Measurements from ENCODE around the gene DSCAML1. TPM values are rescaled to one million over a fixed set of nuclear protein-coding genes. Genes with fewer than 3 reads are reported as not detected.
A peak's percentile ranks its signal among the peaks of the same experiment; 100 is the strongest.

The DSCAML1 gene
- total RNA-seq, 2 donors from 2014 or later, result 0.08 TPM; not detected in 1

DNA sequence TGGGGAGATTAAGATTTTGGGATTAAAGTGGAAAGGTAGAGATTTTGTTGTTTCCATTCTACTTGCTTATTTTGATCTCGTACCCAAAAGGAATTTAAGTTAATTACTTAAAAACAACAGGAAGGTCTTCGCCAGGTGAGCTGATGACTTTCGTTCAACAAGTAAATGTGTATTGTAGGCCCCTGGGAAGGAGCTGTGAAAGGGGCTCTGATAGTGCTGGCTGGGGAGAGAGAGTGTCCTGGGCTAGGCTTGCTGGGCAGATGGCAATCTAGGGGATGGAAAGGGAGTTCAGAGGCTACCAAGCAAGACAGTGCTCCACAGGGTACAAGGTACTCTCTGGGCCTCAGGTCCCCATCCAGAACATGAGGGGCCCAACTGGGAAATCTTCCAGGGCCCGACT lies 279.9 kb downstream of the DSCAML1 start:
- Mint-ChIP-seq H3K36me3 (no peaks in the 10 kb centered on the region), H3K4me3 (no peak overlapping the region), H3K27me3 (peaks cover 0 to 4% of the 10 kb centered on the region in 2 donors), H3K4me1 (ENCODE audit: low read depth in 2 of 2) (no peaks in the 10 kb centered on the region), H3K27ac (no peak overlapping the region), H3K9me3 (no peaks in the 10 kb centered on the region)
- no peak for ATAC-seq
- DNase-seq (ENCODE audit: low spot score), result no peak

DNA sequence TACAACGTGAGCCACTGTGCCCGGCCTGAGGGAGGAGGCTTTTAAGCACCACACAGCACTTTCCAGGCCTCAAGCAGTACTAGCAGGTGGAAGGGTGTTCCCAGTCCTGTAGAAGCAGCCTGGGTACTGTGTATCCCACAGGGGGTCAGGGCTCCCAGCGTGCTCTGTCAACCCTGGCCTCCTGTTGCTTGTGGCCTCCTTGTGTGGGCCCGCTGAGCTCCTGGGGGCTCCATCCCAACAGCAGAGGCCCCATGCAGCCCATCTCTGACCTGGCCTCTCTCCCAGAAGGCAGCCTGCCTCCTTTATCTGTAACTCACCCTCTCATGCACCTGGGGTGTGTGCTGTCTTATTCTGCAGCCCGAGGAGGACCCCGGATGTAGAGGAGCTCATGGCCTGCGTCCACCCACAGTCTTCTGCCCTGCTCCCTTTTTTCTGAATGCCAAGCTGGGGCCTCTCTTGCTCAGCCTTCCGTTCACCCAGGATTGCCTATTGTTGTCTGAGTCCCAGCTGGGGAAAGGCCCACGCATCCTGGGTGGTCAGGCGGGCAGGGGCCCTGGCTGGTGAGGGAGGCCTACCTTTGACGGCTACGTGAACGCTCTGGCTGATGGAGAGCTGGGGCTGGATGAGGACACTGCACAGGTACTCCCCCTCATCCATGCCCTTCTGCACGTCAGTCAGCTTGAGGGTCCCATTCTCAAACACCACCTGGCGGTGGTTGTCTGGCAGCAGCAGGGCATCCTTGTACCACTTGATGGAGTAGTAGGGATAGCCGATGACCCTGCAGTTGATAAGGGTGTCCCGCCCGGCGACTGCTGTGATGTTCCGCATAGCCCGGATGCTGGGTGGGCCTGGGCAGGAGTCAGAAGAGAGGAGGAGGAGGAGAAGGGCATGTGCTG lies 280.9 kb downstream of the DSCAML1 start:
- Mint-ChIP-seq H3K4me3 (no peak overlapping the region), H3K27ac (no peak overlapping the region), H3K36me3 (no peaks in the 10 kb centered on the region), H3K27me3 (peaks cover 0 to 4% of the 10 kb centered on the region in 2 donors), H3K4me1 (ENCODE audit: low read depth in 2 of 2) (no peaks in the 10 kb centered on the region), H3K9me3 (no peaks in the 10 kb centered on the region)
- no peak for DNase-seq (ENCODE audit: low spot score)
- ATAC-seq, result no peak

DNA sequence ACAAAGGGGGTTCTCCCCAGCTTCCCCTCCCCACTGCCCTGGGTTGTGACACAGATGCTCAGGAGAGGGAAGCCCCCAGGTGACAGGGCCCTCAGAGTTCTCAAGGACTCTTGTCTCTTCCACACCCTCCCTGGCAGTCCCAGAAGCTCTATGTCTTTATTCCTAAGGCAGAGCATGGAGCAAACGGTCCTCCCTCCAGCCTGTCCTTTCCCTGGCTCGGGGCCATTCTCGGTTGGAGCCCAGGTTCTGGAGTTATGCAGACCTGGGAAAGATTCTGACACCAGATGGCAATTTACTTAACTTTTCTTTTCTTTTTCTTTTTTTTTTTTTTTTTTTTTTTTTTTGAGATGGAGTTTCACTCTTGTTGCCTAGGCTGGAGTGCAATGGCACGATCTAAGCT lies 282.8 kb downstream of the DSCAML1 start:
- Mint-ChIP-seq H3K4me1 (ENCODE audit: low read depth in 2 of 2) (no peaks in the 10 kb centered on the region), H3K27ac (no peak overlapping the region), H3K4me3 (no peak overlapping the region), H3K27me3 (peaks cover 0 to 4% of the 10 kb centered on the region in 2 donors), H3K36me3 (no peaks in the 10 kb centered on the region), H3K9me3 (no peaks in the 10 kb centered on the region)
- DNase-seq (ENCODE audit: low spot score) (no peak), ATAC-seq (no peak)

GRCh38 chr11:117513666-117514065 lies 283.4 kb downstream of the DSCAML1 start:
- DNase-seq (ENCODE audit: low spot score) (no peak), ATAC-seq (no peak)
- Mint-ChIP-seq H3K4me3 (no peak overlapping the region), H3K9me3 (no peaks in the 10 kb centered on the region), H3K36me3 (no peaks in the 10 kb centered on the region), H3K27ac (no peak overlapping the region), H3K4me1 (ENCODE audit: low read depth in 2 of 2) (no peaks in the 10 kb centered on the region), H3K27me3 (peaks cover 0 to 4% of the 10 kb centered on the region in 2 donors)

- no peak for DNase-seq (ENCODE audit: low spot score)
- no peaks in the 10 kb centered on the region for H3K4me1 Mint-ChIP-seq (ENCODE audit: low read depth in 2 of 2)
- peaks cover 0 to 6% of the 10 kb centered on the region in 2 donors for H3K27me3 Mint-ChIP-seq
- no peak overlapping the region for H3K4me3 Mint-ChIP-seq
- no peaks in the 10 kb centered on the region for H3K9me3 Mint-ChIP-seq
- H3K36me3 Mint-ChIP-seq, result no peaks in the 10 kb centered on the region
- ATAC-seq, result no peak
- no peak overlapping the region for H3K27ac Mint-ChIP-seq
These were observed 285.0 kb downstream of the DSCAML1 start for GRCh38 chr11:117511931-117512539.

DNA sequence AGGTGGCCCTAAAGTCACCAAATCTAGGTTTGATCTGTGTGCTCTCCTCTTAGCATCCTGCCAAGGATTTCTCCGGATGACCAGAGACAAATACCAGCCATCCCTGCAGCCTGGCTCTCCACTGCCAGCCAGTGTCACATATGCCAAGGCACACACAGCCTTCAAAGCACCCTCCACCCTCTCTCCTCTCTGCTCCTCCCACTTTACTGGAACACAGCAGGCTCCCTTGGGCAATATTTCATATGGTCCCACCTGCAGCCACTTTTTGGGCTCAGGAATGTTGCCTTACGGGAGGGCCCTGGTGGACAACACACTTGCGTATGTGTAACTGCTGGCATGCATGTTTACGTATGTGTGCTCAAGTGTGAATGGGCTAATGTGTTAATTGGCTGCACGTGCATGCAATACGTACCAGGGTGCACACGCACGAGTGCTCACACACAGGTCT lies 285.5 kb downstream of the DSCAML1 start:
- Mint-ChIP-seq H3K27me3 (peaks cover 0 to 6% of the 10 kb centered on the region in 2 donors), H3K4me3 (no peak overlapping the region), H3K27ac (no peak overlapping the region), H3K4me1 (ENCODE audit: low read depth in 2 of 2) (no peaks in the 10 kb centered on the region), H3K9me3 (no peaks in the 10 kb centered on the region), H3K36me3 (no peaks in the 10 kb centered on the region)
- ATAC-seq (no peak), DNase-seq (ENCODE audit: low spot score) (no peak)

GRCh38 chr11:117510646-117511045 lies 286.4 kb downstream of the DSCAML1 start:
- Mint-ChIP-seq H3K4me3 (no peak overlapping the region), H3K27ac (no peak overlapping the region), H3K9me3 (no peaks in the 10 kb centered on the region), H3K27me3 (peaks cover 0 to 9% of the 10 kb centered on the region in 2 donors), H3K36me3 (no peaks in the 10 kb centered on the region), H3K4me1 (ENCODE audit: low read depth in 2 of 2) (no peaks in the 10 kb centered on the region)
- ATAC-seq (no peak), DNase-seq (ENCODE audit: low spot score) (no peak)

DNA sequence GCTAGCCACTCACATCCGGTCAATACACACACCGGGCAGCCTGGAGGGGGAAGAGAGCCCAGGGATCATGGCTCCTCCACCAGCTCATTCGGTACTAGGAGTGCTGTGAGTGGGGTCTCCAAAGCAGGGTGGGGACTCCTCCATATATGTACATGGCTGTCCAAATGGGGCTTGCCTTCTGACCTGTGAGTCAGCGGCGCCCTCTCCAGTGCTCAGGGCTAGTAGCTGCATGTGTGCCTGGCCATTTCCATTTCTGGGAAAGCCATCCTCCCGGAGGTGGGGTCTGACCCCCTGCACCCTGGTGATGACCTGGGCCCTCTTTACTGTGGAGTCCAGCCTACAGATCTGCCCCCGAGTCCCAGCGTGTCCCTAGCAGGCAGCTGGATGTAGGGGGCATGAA lies 287.5 kb downstream of the DSCAML1 start:
- no peaks in the 10 kb centered on the region for H3K36me3 Mint-ChIP-seq
- H3K27me3 Mint-ChIP-seq, result peaks cover 0 to 9% of the 10 kb centered on the region in 2 donors
- ATAC-seq (no peak), DNase-seq (ENCODE audit: low spot score) (no peak)
- H3K9me3 Mint-ChIP-seq, result no peaks in the 10 kb centered on the region
- no peak overlapping the region for H3K27ac Mint-ChIP-seq
- no peaks in the 10 kb centered on the region for H3K4me1 Mint-ChIP-seq (ENCODE audit: low read depth in 2 of 2)
- H3K4me3 Mint-ChIP-seq, result no peak overlapping the region

DNA sequence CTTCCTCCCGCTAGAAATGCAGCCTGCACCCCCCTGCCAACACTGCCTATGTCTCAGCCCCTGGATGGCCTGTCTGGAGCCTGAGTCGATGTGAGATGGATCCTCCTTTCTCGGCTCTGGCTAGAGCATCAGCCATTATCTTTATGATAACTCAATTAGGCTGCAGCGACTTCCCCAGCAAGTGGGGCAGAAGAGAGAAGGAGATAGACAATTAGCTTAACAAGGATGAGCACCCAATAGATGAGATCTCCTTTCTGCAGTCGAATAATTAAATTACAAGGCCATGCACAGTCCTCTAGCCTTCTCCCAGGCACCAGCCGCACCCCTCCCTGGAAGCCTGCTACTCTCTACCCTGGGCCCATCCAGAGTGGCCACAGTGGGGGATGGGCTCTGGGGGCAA lies 290.0 kb downstream of the DSCAML1 start:
- Mint-ChIP-seq H3K36me3 (no peaks in the 10 kb centered on the region), H3K9me3 (no peaks in the 10 kb centered on the region), H3K4me1 (ENCODE audit: low read depth in 2 of 2) (no peaks in the 10 kb centered on the region), H3K27me3 (peaks cover 0 to 6% of the 10 kb centered on the region in 2 donors), H3K4me3 (no peak overlapping the region), H3K27ac (no peak overlapping the region)
- DNase-seq (ENCODE audit: low spot score), result no peak
- no peak for ATAC-seq

DNA sequence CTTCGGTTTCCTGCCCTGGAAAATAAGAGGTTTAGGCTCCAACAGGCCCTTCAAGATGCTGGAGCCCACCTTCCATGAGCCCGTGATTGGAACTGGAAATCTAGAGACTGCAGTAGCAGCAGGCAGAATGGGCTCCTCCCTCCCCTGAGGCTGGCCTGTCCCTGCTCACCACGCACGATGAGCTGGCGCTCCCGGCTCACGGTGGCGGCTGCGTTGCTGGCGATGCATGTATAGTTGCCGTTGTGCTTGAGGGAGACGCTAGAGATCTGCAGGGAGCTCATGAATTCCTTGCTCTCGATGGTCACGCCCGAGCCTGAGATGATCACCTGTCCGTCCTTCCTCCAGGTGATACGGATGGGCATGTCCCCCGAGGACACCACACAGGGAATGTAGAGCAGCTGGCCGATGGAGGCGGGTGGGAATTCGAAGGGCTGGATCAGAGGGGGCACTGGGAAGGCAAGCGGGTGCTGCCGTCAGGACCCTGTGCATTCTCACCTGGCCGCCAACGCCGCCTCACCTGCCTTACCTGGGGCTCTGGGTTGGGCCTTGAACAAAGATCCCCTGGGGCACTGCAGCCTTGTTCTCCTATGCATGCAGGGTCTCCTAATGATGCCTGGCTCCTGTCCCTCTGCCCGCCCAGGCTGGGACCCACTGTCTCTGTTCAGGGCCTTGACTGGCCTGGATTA lies 291.6 kb downstream of the DSCAML1 start:
- H3K4me1 Mint-ChIP-seq (ENCODE audit: low read depth in 2 of 2), result no peaks in the 10 kb centered on the region
- H3K27me3 Mint-ChIP-seq, result peaks cover 6 to 13% of the 10 kb centered on the region in 2 donors
- no peaks in the 10 kb centered on the region for H3K36me3 Mint-ChIP-seq
- H3K4me3 Mint-ChIP-seq, result no peak overlapping the region
- ATAC-seq (no peak), DNase-seq (ENCODE audit: low spot score) (no peak)
- H3K27ac Mint-ChIP-seq, result no peak overlapping the region
- no peaks in the 10 kb centered on the region for H3K9me3 Mint-ChIP-seq

- peaks cover 6 to 10% of the 10 kb centered on the region in 2 donors for H3K27me3 Mint-ChIP-seq
- no peak overlapping the region for H3K4me3 Mint-ChIP-seq
- H3K9me3 Mint-ChIP-seq, result no peaks in the 10 kb centered on the region
- no peak for DNase-seq (ENCODE audit: low spot score)
- H3K36me3 Mint-ChIP-seq, result no peaks in the 10 kb centered on the region
- no peaks in the 10 kb centered on the region for H3K4me1 Mint-ChIP-seq (ENCODE audit: low read depth in 2 of 2)
- no peak for ATAC-seq
- no peak overlapping the region for H3K27ac Mint-ChIP-seq
These were observed 294.3 kb downstream of the DSCAML1 start for GRCh38 chr11:117502779-117503100.

DNA sequence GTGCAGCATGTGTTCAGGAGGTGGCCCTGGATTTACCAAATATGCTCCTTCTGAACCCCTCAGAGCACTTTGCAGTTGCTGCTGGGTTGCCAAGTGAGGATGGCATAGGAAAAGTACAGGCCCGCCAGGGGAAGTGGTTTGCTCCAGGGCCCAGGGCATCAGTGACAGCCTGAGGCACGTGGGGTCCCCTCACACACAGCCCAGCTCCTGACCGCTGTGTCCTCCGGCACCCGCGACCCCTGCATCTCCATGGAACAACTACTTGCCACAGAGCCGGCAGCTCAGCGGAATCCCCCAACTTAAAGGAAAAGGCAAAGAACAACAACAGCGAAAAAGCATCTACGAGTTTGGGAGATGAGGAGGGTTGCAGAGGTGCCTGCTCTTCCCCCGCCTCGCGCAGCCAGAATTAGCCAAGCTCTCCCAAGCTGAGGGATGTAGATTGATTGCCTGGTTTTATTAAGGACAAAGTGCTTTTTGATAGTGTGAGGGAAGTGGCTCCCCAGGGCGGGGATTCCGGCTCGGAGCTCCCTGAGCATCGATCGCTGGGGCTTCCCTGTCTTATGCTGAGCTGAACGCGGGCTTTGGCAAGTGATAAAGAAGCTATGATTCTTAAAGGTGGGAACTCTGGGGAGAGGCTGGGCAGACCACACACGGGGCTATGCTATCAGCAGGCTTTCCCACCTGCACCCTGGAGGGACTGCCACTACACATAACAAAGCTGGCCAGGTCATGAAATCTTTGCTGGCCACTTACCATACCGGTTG lies 294.8 kb downstream of the DSCAML1 start:
- no peaks in the 10 kb centered on the region for H3K36me3 Mint-ChIP-seq
- no peak overlapping the region for H3K4me3 Mint-ChIP-seq
- peaks cover 6 to 10% of the 10 kb centered on the region in 2 donors for H3K27me3 Mint-ChIP-seq
- H3K4me1 Mint-ChIP-seq (ENCODE audit: low read depth in 2 of 2), result no peaks in the 10 kb centered on the region
- ATAC-seq (no peak), DNase-seq (ENCODE audit: low spot score) (no peak)
- no peaks in the 10 kb centered on the region for H3K9me3 Mint-ChIP-seq
- no peak overlapping the region for H3K27ac Mint-ChIP-seq

DNA sequence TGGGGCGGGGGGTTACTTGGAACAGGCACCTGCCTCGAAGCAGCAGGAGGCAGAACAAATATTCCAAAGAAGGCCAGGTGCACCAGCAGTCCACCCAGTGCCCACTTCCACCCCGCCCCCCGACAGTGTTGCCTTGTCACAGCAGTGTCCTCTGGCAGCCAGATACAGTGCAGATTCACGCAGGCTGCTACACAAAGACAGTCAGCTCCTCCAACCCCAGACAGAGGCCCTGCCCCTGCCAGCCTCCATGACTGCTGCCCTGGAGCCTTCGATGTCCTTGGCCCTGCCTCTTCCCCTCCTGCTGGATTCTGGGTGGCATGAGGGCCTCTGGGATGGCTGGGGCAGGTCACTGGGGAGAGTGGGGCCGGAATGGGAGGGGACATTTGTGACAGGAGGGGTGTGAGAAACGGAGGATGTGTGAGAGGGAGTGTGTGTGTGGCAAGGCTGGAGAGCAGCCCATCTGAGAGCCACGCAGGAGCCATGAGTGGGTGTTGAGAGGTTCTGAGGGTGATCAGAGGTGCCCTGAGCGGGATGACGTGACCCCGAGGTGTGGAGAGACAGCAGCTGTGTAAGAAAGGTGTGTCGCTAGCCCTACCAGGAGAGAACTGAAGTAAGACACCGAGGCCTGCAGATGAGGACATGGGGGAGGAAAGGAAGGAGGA lies 295.6 kb downstream of the DSCAML1 start:
- H3K9me3 Mint-ChIP-seq, result no peaks in the 10 kb centered on the region
- peaks cover 8 to 10% of the 10 kb centered on the region in 2 donors for H3K27me3 Mint-ChIP-seq
- H3K36me3 Mint-ChIP-seq, result no peaks in the 10 kb centered on the region
- H3K4me1 Mint-ChIP-seq (ENCODE audit: low read depth in 2 of 2), result no peaks in the 10 kb centered on the region
- no peak overlapping the region for H3K27ac Mint-ChIP-seq
- peak in 1 of 2 donors; percentile 26 for ATAC-seq
- no peak overlapping the region for H3K4me3 Mint-ChIP-seq
- DNase-seq (ENCODE audit: low spot score), result no peak
